ENCODE results near the gene MRPL12.
"Not testable (repeated sequence)": the region's sequence is repeated elsewhere in the genome, so short reads cannot be mapped to it uniquely, and the experiment has no call there.

Gene MRPL12

GRCh38 chr17:81738801-81739393 is 35.7 kb downstream of the MRPL12 start:
- no peaks in the 10 kb centered on the region for H3K27me3 ChIP-seq
- no peaks in the 10 kb centered on the region for H3K36me3 ChIP-seq
- H3K9me3 ChIP-seq, result no peaks in the 10 kb centered on the region
- no peak for DNase-seq
- H3K4me3 ChIP-seq (ENCODE audit: low read depth, low read length), result no peak overlapping the region
- H3K4me1 ChIP-seq, result no peaks in the 10 kb centered on the region
- TF ChIP-seq CTCF (IDR thresholded peaks at IDR 0.05; ENCODE audit: low read depth, low read length), result no peak

- not testable (repeated sequence) for H3K27me3 ChIP-seq; DNase-seq; H3K4me3 ChIP-seq (ENCODE audit: low read depth, low read length); H3K9me3 ChIP-seq; H3K4me1 ChIP-seq; H3K36me3 ChIP-seq
Observed at GRCh38 chr17:81739593-81739992, 36.4 kb downstream of the MRPL12 start.

GRCh38 chr17:81740395-81740961 is 37.3 kb downstream of the MRPL12 start:
- H3K4me3 ChIP-seq (ENCODE audit: low read depth, low read length), result no peak overlapping the region
- H3K4me1 ChIP-seq, result no peaks in the 10 kb centered on the region
- no peaks in the 10 kb centered on the region for H3K9me3 ChIP-seq
- H3K27me3 ChIP-seq, result no peaks in the 10 kb centered on the region
- no peaks in the 10 kb centered on the region for H3K36me3 ChIP-seq
- no peak for DNase-seq
- TF ChIP-seq CTCF (IDR thresholded peaks at IDR 0.05; ENCODE audit: low read depth, low read length), result no peak

GRCh38 chr17:81741049-81741593 is 38.0 kb downstream of the MRPL12 start:
- no peak for DNase-seq
- Histone ChIP-seq H3K27me3 (no peaks in the 10 kb centered on the region), H3K4me3 (ENCODE audit: low read depth, low read length) (no peak overlapping the region), H3K4me1 (no peaks in the 10 kb centered on the region), H3K9me3 (no peaks in the 10 kb centered on the region), H3K36me3 (no peaks in the 10 kb centered on the region)
- TF ChIP-seq CTCF (IDR thresholded peaks at IDR 0.05; ENCODE audit: low read depth, low read length), result no peak

- Histone ChIP-seq H3K4me1 (no peaks in the 10 kb centered on the region), H3K4me3 (ENCODE audit: low read depth, low read length) (no peak overlapping the region), H3K27me3 (no peaks in the 10 kb centered on the region), H3K36me3 (no peaks in the 10 kb centered on the region), H3K9me3 (no peaks in the 10 kb centered on the region)
- TF ChIP-seq CTCF (IDR thresholded peaks at IDR 0.05; ENCODE audit: low read depth, low read length), result no peak
- DNase-seq, result no peak
Observed at GRCh38 chr17:81741594-81742452, 38.7 kb downstream of the MRPL12 start.
